HG02852 (cell line): Measurements from ENCODE around the gene IMMP2L.
"Not testable (repeated sequence)": the region's sequence is repeated elsewhere in the genome, so short reads cannot be mapped to it uniquely, and the experiment has no call there.

ENCODE experiments used
- ATAC-seq: cut with Tn5 transposase; IDR thresholded peaks from one replicate; pipeline ENCODE4 v1.9.1; 2021; ENCODE audit warnings: mild to moderate bottlenecking, moderate library complexity; ENCODE audit not compliant: unreplicated experiment

Gene IMMP2L

GRCh38 chr7:111088328-111088727, 474.0 kb downstream of the IMMP2L start:
- no peak for ATAC-seq

DNA sequence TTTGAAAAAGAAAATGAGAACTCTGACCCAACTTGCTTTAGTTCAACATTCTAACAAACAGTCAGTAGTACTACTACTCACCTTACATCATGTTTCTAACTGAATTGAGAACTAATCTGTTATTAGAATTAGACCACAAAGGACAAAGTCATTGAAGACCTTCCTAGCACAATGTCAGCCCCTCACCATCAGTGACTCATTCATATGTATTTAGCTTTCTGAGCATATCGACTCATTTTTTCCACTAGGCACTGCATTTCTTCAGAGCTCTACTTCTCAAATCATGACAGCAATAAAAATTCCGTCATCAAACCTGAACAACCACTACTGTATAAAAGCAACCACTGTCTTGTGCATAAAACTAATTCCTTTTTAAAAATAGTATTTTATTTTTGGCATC, 475.8 kb downstream of the IMMP2L start:
- no peak for ATAC-seq

- no peak for ATAC-seq
These were observed 476.9 kb downstream of the IMMP2L start for GRCh38 chr7:111085356-111085755.

- ATAC-seq = peak; percentile 98
These were observed 478.9 kb downstream of the IMMP2L start for GRCh38 chr7:111083413-111083812.

DNA sequence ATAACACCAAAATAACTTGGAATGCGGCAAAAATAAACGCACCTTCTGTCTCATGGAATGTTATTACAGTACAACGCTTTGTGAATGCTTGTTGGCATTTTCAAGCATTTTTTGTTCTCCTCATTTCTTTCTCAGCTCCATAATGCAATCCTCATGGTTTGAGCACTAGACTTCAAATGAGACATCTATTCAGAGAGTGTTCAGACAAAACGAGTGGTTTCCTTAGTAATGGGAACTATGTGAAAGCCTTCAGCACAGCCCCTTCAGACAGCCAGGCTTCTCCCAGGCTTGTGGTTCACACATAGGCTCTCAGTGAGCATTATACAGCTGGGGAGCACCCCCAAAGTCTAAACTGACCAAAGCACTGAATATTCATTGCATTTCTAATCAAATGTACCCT, 479.9 kb downstream of the IMMP2L start:
- no peak for ATAC-seq

GRCh38 chr7:111081546-111082267, 480.6 kb downstream of the IMMP2L start:
- ATAC-seq = no peak

DNA sequence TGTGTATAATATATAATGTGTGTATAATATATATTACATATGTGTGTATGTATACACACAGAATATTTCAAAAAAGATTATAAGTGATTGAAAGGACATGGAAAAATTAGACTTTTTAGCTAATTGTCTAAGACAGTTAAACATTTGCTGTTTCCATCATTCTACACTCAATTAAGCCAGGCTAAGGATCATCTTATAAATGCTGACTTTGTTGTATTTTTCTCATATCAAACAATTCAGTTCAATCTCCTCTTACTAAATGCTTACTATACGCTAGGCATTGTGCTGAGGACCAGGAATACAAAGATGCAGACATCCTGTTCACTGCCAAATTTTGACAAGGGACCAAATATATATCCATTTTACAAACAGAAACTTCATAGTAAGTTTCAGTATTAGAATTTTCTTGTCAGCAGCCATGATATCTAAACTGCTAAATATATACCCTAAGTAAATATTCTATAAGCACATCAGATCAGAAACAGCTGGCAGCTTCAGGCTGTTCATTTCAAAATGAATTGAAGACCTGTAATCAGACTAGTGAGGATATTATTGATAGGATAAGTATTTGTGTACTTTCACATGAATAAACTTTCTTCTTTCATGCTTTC, 481.7 kb downstream of the IMMP2L start:
- peak; percentile 20 for ATAC-seq

GRCh38 chr7:111077001-111077400, 485.3 kb downstream of the IMMP2L start:
- no peak for ATAC-seq

GRCh38 chr7:111076205-111076604, 486.1 kb downstream of the IMMP2L start:
- ATAC-seq = no peak

DNA sequence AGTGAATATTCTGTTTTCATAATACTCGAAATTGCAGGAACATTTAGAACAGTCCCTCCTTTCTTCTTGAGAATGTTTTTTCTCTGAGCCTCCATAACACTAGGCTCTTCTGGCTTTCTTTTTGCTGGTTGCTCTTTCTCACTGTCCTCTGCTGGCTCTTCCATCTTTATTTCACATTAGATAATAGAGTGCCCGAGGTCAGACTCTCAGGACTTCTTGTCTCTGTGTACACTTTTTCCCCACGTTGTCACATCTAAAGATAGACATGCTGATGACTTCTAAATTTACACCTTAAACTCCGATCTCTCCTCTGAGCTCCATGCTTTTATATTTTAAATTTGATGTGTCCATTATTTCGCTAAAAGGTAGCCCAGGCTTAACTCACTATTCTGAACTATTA, 486.8 kb downstream of the IMMP2L start:
- ATAC-seq = no peak

DNA sequence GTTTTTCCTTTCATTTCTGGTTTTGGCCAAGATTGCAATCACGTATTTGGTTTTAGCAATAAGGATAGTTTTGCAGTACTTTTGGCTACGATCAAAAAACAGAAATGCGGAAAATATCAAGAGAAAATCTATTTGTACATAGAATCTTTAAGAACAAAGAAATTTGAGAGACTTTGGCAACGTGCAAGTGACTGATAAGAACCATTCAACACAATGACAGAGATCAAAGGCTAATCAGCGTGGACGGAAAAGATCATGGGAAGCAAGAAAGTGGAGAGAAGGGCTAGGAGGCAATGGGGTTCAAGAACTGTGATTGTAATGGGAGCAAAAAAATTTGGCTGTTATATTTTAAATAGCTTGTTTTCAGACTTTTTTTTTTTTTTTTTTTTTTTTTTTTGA, 487.5 kb downstream of the IMMP2L start:
- ATAC-seq = no peak

DNA sequence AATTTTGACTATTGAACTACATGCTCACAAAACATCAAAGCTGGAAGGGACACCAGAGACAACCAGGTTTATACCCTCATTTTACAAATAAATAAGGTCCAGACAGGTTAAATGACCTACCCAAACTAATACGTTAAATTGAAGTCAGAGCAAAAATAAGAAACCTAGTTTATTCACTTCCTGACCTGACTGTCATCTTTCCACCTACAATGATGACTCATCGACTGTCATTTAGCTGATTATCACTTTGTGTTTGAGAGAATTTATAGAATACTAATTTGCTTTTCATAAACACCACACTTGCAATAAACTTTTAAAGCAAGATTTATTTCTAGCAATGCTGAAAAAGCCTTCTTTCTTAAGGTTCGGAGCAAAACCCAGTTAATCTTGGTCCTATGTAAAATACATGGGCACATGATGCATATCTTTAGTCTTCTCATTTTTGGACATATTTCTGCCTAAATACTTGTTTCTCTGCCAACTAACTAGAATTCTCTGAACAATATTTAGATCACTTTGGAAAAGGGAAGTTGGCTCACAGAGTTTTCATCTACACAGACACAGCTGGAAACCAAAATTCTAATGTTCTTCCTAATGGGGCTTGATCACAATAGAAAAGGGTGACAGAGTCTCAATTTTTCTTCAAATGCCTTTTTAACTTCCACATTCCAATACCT, 488.1 kb downstream of the IMMP2L start:
- no peak for ATAC-seq

- ATAC-seq = not testable (repeated sequence)
These were observed 489.6 kb downstream of the IMMP2L start for GRCh38 chr7:111072658-111073057.

DNA sequence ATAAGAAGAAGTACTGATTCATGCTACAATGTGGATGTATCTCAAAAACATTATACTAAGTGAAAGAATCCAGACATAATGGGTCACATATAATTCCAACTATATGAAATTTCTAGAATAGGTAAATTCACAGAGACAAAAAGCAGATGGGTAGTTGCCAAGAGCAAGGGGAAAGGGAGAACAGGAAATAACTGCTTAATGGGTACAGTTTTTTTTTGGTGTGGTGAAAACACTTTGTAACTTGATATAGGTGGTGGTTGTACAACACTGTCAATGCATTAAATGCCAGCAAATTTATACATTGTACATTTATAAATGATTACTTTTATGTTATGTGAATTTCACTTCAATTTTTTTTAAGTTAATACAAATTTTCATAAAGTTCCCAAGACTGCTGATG, 490.7 kb downstream of the IMMP2L start:
- no peak for ATAC-seq

GRCh38 chr7:111068618-111069017, 493.7 kb downstream of the IMMP2L start:
- no peak for ATAC-seq

DNA sequence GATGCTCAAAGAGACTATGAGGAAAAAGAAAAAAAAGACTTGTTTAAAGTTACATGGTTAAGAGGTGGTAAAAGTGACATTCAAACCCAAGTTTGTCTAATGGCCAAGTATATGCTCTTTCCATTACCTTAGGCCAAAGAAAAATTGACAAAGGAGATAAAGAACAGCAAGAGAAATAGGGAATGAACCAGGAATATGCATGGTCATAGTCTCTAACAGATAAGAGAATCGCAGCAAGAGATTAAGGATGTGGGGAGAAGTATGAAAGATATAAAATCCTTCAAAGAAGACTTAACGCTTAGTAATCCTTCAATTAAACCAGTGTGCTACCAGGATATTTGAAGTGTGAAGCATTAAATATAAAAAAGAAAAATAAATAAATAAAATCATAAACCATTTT, 494.6 kb downstream of the IMMP2L start:
- no peak for ATAC-seq

DNA sequence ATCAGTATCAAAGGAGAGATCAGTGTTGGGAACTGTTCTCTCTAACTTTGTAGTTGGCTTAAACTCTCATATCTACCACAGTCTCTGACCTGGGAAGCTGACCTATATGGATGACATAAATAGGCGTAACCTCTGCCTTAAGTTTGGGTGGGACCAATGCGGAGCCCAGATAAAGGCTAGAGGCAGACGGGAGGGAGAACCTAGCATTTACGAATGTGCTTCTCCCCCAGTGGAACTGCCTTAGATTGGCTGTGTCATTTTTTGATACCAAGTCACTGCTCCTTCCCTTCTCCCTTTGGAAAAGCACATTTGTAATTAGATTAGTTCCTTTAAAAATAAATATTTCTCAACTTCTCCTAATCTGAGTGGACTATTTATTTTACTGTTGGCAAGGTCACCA, 495.0 kb downstream of the IMMP2L start:
- no peak for ATAC-seq

DNA sequence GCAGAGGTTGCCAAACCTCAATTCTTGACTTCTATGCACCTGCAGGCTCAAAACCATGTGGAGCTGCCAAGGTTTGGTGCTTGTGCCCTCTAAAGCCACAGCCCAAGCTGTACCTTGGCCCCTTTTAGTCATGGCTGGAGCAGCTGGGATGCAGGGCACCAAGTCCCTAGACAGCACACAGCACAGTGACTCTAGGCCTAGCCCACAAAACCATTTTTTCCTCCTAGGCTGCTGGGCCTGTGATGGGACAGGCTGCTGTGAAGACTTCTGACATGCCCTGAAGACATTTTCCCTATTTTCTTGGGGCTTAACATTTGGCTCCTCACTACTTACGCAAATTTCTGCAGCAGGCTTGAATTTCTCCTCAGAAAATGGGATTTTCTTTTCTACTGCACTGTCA, 499.1 kb downstream of the IMMP2L start:
- ATAC-seq = no peak

DNA sequence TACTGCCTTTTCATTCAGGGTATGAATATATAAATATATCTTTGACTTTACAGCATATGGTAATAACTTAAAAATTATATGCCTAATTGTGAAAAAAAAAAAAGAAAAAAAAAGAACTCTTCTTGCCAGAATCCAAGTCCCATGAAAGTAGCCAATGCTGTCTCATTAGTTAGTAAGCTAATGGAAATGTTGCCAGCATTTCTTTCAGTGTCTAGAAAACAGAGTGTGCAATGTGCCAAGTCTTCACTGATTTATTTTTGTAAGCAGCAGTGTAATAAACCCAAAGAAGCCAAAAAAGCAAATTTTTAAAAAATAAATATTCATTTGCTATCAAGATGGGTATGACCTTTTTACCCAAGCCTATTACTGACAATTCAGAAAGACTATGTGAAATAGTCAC, 502.5 kb downstream of the IMMP2L start:
- no peak for ATAC-seq

DNA sequence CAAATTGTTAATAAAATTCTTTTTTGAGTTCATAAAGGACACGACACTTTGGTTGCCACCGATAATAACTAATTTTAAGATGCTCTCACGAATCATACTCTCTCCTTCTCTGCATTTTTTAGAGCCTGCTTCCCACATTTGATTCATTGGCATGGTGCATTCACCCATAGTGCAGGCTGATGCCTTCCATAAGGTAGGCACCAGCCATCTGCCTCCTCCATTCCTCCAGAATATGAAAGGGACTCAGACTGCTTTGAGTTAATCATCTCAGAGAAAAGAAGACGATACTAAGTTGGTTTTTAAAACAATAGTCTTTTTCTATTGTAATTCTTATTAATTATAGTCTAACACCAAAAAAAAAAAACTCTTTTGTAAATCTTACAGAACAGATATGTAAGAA, 505.2 kb downstream of the IMMP2L start:
- ATAC-seq = no peak

GRCh38 chr7:111056371-111056770, 505.9 kb downstream of the IMMP2L start:
- ATAC-seq = no peak

GRCh38 chr7:111053035-111053434, 509.3 kb downstream of the IMMP2L start:
- no peak for ATAC-seq
